ENCODE data around the gene SLC13A3.

DNA sequence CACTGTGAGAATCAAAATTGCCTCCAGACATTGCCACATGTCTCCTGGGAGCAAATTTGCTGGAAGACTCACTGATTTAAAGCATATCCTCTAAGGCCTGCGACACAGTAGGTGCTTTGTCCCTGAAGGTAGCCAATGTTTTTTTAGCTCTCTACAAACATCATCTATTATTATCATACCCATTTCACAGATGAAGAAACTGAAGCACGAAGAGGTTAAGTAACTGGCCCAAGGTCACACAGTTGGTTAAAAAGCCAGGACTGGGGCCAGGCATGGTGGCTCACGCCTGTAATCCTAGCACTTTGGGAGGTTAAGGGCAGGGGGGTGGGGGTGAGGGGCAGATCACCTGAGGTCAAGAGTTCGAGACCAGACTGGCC lies 12.4 kb downstream of the SLC13A3 start:
- no peak for TF ChIP-seq POLR2A (IDR thresholded peaks at IDR 0.05; ENCODE audit: extremely low read depth, insufficient read length)
- TF ChIP-seq CTCF (IDR thresholded peaks at IDR 0.05; ENCODE audit: low read depth, low read length) = no peak
- TF ChIP-seq, protein P1, sequence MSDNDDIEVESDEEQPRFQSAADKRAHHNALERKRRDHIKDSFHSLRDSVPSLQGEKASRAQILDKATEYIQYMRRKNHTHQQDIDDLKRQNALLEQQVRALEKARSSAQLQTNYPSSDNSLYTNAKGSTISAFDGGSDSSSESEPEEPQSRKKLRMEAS (IDR thresholded peaks at IDR 0.05; ENCODE audit: low read depth, low read length) = no peak
- no peak for TF ChIP-seq MYC (IDR thresholded peaks at IDR 0.05; ENCODE audit: low read depth, low read length)

All from NB4 (cell line).